Breast epithelium (tissue), 4 donors: ENCODE measurements around the gene TGM5. TPM values are rescaled to one million over a fixed set of nuclear protein-coding genes. Genes with fewer than 3 reads are reported as not detected.

Experiments used
- DNase-seq, 2 donors: peaks; one replicate each; pipeline ENCODE4 v3.0.0-alpha.2; 2019; ENCODE audit warnings: low spot score in 2 of 2
- H3K27ac ChIP-seq, 2 donors: fragments of 200-600 bp; sonication (generic) in 1 of 2; one replicate each; pipeline ENCODE4 v1.5.1; 2016 to 2019; ENCODE audit warnings: mild to moderate bottlenecking in 1 of 2
- H3K27me3 ChIP-seq, 2 donors: fragments of 200-600 bp; sonication (generic) in 1 of 2; one replicate each; pipeline versions ENCODE4 v1.5.1 to v1.6.0; 2017 to 2019; ENCODE audit warnings: control low read depth in 1 of 2, mild to moderate bottlenecking in 1 of 2
- H3K36me3 ChIP-seq: fragments of 200-600 bp; one replicate; pipeline ENCODE4 v1.5.1; 2019
- H3K4me1 ChIP-seq, 2 donors: fragments of 200-600 bp; sonication (generic); one replicate each; pipeline ENCODE4 v1.5.1; 2016 to 2019; ENCODE audit warnings: control low read depth in 1 of 2
- H3K4me3 ChIP-seq, 3 donors: fragments of 200-600 bp; sonication (generic); 1 replicate in 2 of 3; 2 replicates in 1 of 3; pipeline ENCODE4 v1.5.1; 2016 to 2019; ENCODE audit warnings: mild to moderate bottlenecking in 3 of 3, moderate library complexity in 2 of 3
- H3K9me3 ChIP-seq, 2 donors: fragments of 200-600 bp; sonication (generic) in 1 of 2; one replicate each; pipeline ENCODE4 v1.5.1; 2016 to 2019; ENCODE audit warnings: control low read depth in 1 of 2
- CTCF ChIP-seq, 3 donors: fragments of 450-650 bp; IDR thresholded peaks; one replicate each; pipeline ENCODE4 v1.5.1; 2016 to 2017; ENCODE audit warnings: antibody characterized with exemption in 3 of 3, mild to moderate bottlenecking in 3 of 3, moderate library complexity in 3 of 3
- POLR2A ChIP-seq: fragments of 450-650 bp; IDR thresholded peaks from one replicate; pipeline ENCODE4 v1.6.1; 2016; ENCODE audit warnings: antibody characterized with exemption, mild to moderate bottlenecking, moderate library complexity
- POLR2AphosphoS5 ChIP-seq, 3 donors: sonication (generic); formaldehyde crosslinking; IDR thresholded peaks; one replicate each; pipeline ENCODE4 v1.6.1; 2017; ENCODE audit warnings: antibody characterized with exemption in 3 of 3
- intact Hi-C: fragments of 100-400 bp; cut with DNase I; formaldehyde crosslinking; loops from one replicate; pipeline ENCODE4 v1.15.1; 2023; ENCODE audit warnings: low total_unique reads
- total RNA-seq, 3 donors: library from RNA; depleted of rRNA; stranded (reverse); fragments of >200 nt; gene quantifications; one replicate each; pipeline ENCODE4 v1.1.0, GENCODE V29; 2016

The TGM5 gene
- total RNA-seq, 3 donors from 2014 or later: 1.6 to 3.1 (median 2.7) TPM

DNA sequence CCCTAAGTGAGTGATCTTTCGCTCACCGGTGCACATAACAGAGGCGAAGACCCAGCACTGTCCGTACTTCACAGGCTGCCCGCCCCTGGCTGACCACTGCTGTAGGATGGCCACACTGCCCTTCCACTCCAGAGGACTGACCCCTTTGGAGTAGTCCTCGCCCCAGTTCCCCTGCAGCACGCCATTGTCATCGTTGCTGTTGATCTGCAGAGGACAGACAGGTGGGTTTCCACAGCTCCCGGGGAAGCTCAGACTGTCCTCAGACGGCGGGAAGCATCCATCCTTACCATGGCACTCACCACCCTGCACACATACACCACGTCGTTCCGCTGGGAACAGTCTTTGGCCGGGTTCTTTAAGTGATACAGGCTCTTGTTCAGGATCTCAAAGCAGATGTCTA, 20.5 kb upstream of the TGM5 start:
- intact Hi-C loops: no loop called here

GRCh38 chr15:43286074-43286473, 19.3 kb upstream of the TGM5 start:
- TF ChIP-seq POLR2A (no peak), POLR2AphosphoS5 (IDR thresholded peaks at IDR 0.05) (no peak)
- intact Hi-C loops: no loop called here
- no peak overlapping the region for H3K27ac ChIP-seq
- no peaks in the 10 kb centered on the region for H3K36me3 ChIP-seq
- H3K27me3 ChIP-seq: no peaks in the 10 kb centered on the region
- no peaks in the 10 kb centered on the region for H3K4me1 ChIP-seq
- no peak overlapping the region for H3K4me3 ChIP-seq
- no peaks in the 10 kb centered on the region for H3K9me3 ChIP-seq
- DNase-seq: no peak

More for the DNA sequence above, 20.5 kb upstream of the TGM5 start:
- Histone ChIP-seq H3K27ac (no peak overlapping the region), H3K27me3 (no peaks in the 10 kb centered on the region), H3K9me3 (no peaks in the 10 kb centered on the region), H3K36me3 (no peaks in the 10 kb centered on the region), H3K4me3 (no peak overlapping the region), H3K4me1 (no peaks in the 10 kb centered on the region)
- no peak for DNase-seq
- TF ChIP-seq POLR2AphosphoS5 (IDR thresholded peaks at IDR 0.05) (no peak), POLR2A (no peak), CTCF (IDR thresholded peaks at IDR 0.05) (no peak)

DNA sequence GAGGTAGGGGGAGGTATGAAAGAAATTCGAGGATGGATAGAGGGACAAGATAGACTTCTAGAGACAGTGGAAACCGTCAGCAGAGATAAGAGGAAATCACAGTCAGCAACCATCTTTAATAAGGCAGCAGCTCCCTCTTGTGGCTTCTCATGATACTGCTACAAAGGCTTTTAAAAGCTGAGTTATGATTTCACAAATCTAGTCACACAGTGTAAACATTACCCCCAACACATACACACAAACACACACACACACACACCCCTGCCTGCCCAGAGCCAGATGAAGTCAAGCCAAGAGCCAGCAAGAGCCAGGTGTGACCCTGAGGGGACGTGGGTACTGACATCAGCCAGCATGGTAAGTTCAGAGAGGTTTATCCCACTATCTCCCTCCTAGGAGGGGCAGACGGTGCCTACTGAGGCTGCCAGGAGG, 18.9 kb upstream of the TGM5 start:
- intact Hi-C loops: no loop called here
- Histone ChIP-seq H3K27ac (no peak overlapping the region), H3K9me3 (no peaks in the 10 kb centered on the region), H3K36me3 (no peaks in the 10 kb centered on the region), H3K4me3 (no peak overlapping the region), H3K27me3 (no peaks in the 10 kb centered on the region), H3K4me1 (no peaks in the 10 kb centered on the region)
- TF ChIP-seq POLR2A (no peak), CTCF (IDR thresholded peaks at IDR 0.05) (peak; percentile 83 to 93 (median 88)), POLR2AphosphoS5 (IDR thresholded peaks at IDR 0.05) (no peak)
- no peak for DNase-seq

DNA sequence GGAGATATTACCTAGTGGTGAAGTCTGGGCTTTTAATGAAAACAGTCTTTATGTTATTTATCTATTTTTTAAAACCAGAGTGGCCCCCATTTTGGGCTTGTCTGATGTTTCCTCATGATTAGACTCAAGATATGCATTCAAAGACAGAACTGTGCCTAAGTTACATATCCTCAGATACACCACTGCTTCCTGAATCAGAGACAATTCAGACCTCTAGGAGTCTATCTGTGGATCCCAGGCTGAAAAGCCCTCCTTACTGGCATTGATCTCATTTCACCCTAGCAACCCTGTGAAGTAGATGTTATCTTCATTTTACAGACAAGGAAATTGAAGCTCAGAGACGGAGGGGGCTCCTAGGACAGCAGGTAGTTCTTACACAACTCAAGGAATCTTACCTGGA, 16.8 kb upstream of the TGM5 start:
- Histone ChIP-seq H3K4me1 (no peaks in the 10 kb centered on the region), H3K27ac (no peak overlapping the region), H3K4me3 (no peak overlapping the region), H3K36me3 (no peaks in the 10 kb centered on the region), H3K9me3 (no peaks in the 10 kb centered on the region), H3K27me3 (no peaks in the 10 kb centered on the region)
- TF ChIP-seq POLR2AphosphoS5 (IDR thresholded peaks at IDR 0.05): no peak
- no peak for TF ChIP-seq POLR2A
- no peak for TF ChIP-seq CTCF (IDR thresholded peaks at IDR 0.05)
- intact Hi-C loops: no loop called here
- no peak for DNase-seq

DNA sequence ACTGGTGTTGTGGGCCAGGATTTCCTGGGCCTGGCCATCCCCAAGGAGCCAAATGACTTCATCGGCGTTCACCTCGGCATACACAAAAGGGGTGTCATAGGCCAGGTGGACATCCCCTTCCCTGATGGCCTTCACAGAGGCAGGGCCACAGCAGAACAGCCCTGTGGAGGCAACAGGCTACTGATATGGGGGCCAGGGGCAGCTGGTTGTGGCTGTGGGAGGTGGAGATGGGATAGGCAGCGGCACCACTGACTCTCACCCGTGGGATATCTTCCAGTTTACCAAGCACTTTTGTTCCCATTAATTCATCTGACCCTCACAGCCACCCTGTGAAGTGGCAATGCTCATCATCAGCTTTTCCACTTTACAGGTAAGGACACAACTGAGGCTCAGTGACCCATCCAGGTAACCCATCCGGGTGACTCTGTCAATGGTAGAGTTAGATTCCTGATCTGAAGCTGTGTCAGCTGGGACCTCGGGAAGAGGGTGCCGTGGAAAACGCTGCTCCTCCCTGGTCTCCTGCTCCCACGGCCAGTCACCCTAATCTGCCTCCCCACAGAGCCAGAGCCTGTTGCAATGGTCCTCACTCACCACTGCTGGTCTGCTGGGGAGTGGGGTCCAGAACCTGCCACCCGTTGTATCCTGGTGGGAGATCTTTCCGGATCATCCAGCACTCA, 15.3 kb upstream of the TGM5 start:
- Histone ChIP-seq H3K27ac (no peak overlapping the region), H3K4me3 (no peak overlapping the region), H3K36me3 (no peaks in the 10 kb centered on the region), H3K9me3 (no peaks in the 10 kb centered on the region), H3K27me3 (no peaks in the 10 kb centered on the region), H3K4me1 (no peaks in the 10 kb centered on the region)
- peak in 1 of 2 donors; percentile 30 for DNase-seq
- no peak for TF ChIP-seq POLR2A
- TF ChIP-seq CTCF (IDR thresholded peaks at IDR 0.05): no peak
- TF ChIP-seq POLR2AphosphoS5 (IDR thresholded peaks at IDR 0.05): no peak
- intact Hi-C loops: no loop called here
